CD4-positive, alpha-beta T cell treated with Interleukin-2 at 100 ng/mL for 4 hours (primary cell): Measurements from ENCODE around the gene STARD7.
"Not testable (repeated sequence)": the region's sequence is repeated elsewhere in the genome, so short reads cannot be mapped to it uniquely, and the experiment has no call there.

ENCODE experiments used
- DNase-seq: peaks from one replicate; pipeline ENCODE4 v3.0.0-alpha.2; 2020; ENCODE audit warnings: low spot score

The STARD7 gene

DNA sequence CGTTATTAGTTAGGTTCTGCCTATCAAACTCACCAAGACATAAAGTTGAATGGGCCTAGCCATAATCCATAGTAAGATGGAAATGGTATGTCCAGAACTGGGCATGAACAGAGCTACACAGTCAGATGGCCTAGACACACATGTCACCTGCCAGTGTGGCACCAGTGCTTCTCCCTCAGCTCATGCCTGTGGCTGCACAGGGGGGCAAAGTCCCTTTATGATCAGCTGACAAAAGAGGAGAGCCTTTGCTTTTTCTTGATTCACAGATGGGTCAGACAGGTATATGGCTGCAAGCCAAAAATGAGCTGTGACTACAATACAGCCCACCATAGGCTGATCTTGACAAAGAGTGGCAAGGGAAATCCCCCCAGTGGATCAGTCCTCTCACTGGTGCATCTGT is 28.3 kb upstream of the STARD7 start:
- no peak for DNase-seq

DNA sequence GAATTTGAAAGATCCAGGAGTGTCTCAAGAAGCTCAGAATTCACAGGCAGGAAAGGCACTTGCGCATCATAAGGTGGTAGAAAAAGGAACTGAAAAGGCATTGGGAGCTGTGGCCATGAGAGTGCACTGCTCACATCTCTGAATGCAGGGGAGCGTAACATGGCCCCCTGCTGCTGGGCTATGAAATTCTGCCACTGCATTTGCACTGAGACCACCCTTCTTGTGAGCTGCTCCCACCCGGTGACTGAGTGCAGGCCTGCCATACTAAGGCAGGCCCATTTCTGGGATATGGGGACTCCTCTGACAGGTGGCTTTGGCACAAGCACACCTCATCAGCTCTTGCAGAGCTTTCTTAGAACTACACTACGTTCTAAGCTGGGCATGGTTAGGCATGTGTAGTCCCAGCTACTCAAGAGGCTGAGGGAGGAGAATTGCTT is 25.3 kb upstream of the STARD7 start:
- DNase-seq, result no peak

DNA sequence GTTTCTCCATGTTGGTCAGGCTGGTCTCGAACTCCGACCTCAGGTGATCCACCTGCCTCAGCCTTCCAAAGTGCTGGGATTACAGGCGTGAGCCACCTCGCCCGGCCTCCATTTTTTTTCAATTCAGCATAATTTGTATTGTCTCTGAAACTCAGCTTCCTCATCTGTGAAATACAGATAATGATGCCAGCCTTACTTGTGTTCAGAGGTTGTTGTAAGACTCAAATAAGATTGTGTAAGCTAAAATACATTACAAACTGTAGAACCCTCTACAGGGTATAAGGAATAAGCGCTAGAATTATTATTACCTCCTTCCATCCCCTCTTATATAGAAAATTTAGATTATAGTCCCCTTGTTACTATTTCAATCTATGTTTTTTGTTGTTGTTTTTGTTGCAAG is 24.8 kb upstream of the STARD7 start:
- no peak for DNase-seq

DNA sequence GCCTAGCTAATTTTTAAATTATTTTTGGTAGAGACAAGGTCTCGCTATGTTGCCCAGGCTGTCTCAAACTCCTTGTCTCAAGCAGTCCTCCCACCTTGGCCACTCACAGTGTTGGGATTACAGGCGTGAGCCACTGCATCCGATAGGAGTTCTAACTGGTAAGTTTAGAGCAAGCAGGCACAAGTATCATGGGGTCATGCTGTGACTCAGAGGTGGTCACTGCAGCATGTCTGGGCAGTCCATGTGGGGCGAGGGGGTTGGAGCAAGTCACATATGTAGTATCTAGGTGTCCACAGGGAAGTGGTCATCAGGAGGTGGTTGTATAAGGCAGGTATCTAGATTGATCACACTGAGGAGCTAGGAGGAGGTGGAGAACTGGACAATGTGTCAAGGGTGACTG is 22.7 kb upstream of the STARD7 start:
- no peak for DNase-seq

DNA sequence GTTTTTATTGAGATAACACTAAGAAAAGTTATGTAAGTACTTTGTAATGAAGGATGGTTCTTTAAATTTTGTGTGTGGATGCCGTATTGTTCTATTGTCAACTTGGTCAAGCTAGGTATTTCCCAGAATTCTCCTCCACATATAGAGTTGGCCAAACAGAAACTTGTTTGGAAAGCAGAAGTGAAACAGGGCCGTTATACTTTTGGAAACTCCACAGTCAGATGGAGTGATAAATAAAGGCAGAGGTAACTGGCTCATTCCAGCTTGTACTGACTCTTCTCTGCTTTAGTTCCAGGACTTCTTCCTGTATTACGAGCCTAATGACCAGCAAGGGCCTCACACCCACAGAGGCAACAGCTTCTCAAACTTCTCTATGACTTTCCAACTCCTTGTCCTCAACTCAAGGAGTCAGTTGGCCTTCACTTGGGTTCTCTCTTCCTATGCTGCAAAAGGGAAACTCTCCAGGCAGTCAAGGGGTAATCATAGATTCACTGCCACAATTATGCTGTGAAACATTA is 16.4 kb upstream of the STARD7 start:
- peak; percentile 7 for DNase-seq

DNA sequence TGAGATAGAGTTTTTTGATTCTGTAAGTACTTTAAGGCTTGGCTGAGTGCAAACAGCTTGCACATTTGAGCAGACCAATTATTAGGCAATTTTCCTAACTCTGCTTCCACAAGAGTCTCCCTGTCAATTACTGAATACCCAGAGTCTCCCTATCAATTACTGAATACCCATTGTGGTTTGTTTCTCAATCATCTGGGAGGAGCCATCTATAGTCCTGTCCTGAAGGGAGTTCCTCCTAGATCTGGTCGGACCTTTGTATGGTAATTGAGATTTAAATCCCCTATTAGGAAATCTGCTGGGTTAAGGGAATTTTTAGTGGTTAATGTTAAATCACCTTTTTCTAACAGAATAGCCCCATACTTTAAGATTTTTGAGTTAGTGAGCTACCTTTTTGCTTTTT is 12.5 kb upstream of the STARD7 start:
- not testable (repeated sequence) for DNase-seq

DNA sequence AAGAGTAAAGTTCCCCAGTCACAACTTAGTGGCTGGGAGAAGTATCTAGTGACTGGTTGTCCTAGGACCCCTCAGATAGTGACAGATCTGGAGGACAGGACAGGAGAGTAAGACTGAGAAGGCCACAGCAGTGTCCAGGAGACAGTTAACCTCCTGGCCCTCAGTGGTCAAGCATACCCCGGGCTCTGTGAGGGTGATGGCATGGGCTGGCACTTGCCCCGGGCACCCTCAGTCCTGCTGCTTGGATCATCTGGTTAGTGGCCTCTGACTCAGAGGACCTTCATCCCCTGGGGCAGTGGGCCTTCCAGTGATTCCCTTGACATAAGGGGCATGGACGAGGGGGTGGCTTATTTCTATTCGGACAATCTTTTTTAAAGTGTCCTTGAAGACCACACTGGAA is 11.3 kb upstream of the STARD7 start:
- not testable (repeated sequence) for DNase-seq

DNA sequence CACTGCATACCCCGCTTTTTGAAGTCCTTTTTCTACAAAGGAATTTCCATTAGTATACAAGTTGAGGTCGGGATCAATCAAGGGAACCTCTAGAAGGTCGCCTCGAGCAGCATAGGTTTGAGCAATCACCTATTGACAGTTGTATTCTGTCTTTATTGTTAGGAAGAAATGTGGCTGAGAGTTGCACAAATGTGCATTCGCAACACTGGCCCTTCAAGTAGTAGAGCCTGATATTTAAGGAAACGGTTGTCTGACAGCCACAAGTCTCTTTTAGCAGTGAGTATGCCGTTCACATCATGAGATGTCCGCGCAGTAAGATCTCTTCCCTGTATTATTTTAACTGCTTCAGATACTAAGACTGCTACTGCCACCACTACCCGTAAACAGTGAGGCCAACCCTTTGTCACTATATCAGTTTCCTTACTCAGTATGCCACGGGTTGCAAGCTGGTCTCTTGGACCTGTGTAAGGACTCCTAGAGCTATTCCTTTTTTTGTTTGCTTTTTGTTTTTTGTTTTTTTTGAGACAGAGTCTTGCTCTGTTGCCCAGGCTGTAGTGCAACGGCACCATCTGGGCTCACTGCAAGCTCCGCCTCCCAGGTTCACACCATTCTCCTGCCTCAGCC is 10.0 kb upstream of the STARD7 start:
- no peak for DNase-seq

DNA sequence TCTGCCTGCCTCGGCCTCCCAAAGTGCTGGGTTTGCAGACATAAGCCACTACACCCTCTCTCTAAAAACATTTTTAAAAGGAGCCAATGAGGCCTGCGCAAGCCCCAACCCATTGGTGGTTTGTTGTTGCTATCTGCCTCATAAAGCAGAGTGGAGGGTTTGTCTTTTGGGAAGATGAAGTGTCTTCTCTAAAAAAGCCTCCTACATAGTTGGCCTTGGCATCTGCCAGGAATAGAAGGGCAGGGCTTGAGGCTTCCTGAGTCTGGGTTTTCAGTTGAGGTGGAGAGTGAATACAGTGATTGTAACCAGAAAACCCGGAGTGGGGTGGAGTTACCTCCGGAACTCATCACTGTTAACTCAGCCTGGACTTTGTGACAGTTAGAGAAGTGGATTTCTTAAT is 5.9 kb upstream of the STARD7 start:
- no peak for DNase-seq

DNA sequence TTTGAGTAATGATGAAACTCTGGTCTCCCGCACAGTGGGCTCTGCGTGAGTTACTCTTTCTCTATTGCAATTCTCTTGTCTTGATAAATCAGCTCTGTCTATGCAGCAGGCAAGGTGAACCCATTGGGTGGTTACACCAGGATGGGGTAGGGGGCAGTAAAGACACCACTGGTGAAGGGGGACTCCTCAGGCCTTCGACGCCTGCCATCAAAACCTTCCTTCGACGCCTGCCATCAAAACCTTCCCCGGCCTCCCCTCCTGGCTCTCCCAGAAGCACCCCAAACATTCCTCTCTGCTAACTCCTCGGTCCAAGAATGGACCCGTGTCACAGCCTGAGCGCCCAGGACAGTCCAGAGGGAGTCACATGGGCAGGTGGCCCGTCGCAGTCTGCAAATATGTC is 4.8 kb upstream of the STARD7 start:
- DNase-seq, result no peak

DNA sequence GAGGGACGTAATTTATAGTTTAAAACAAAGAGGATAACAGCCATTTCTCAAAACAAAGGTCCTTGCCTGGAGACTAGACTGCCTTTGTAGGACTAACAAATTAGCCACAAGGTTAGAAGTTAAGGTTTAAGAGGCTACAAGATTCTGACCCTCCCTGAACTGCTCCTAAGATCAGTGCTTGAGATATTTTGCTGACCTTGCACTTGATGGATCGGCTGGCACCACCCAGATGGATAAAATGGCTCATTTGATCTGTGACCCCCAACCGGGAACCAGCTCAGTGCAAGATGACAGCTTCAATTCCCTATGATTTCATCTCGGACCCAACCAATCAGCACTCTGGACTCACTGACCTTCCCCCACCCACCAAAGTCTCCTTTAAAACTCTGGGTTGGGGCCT is 3.7 kb upstream of the STARD7 start:
- DNase-seq, result no peak

DNA sequence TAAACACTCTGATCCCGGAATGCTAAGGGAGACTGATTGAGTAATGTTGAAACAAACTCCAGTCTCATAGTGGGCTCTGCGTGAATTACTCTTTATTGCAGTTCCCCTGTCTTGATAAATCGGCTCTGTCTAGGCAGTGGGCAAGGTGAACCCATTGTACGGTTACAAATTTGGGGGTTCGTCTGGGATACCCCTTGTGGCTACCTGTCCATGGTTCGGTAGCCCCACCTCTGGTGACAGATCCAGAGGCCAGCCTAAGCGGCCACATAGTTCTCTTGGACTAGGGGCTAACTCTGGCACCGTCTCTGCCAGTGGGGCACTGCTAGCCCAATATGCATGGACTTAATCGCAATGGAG is 1.1 kb upstream of the STARD7 start:
- DNase-seq, result no peak

DNA sequence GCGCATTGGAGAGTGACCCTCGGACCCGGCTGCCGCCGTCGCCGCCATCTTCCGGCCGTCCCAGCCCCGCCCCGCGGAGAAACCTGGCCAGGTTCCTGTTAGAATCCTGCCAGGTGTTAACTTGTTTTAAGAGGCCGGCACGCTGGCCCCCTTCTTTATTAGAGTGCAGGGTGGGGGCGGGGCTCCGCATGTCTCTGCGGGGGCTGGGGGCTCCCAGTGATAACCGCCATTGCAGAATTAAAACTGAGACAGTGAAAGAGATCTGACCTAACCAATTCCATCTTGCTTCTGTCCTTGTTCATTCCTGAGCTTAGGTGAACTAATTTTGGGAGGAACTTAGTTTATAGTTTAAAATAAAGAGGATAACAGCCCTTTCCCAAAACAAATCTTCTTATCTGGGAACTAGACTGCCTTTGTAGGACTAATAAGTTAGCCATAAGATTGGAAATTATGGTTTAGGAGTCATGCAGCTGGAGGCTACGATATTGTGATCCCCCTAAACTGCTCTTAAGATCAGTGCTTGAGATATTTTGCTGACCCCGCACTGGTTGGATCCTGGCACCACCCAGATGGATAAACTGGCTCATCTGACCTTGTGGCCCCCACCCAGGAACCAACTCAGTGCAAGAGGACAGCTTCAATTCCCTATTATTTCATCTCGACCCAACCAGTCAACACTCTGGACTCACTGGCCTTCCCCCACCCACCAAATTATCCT is 543 bp upstream of the STARD7 start:
- no peak for DNase-seq

DNA sequence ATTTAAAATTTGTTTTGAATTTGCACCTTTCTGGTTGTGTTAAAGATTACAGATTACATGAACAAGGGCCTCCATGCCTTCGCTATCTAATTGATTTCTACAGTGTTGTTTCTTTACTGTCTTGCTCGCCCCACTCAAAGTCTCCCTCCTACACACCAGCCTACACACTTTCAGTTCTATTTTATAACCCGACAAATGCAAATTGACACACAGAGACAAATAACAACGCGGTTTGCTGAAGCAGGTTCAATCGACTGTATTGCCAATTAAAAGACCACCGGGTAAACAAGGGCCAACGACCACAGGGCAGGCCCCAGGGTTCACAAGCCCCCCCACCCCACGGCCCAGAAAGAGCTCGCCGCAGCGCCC is 869 bp downstream of the STARD7 start:
- no peak for DNase-seq

DNA sequence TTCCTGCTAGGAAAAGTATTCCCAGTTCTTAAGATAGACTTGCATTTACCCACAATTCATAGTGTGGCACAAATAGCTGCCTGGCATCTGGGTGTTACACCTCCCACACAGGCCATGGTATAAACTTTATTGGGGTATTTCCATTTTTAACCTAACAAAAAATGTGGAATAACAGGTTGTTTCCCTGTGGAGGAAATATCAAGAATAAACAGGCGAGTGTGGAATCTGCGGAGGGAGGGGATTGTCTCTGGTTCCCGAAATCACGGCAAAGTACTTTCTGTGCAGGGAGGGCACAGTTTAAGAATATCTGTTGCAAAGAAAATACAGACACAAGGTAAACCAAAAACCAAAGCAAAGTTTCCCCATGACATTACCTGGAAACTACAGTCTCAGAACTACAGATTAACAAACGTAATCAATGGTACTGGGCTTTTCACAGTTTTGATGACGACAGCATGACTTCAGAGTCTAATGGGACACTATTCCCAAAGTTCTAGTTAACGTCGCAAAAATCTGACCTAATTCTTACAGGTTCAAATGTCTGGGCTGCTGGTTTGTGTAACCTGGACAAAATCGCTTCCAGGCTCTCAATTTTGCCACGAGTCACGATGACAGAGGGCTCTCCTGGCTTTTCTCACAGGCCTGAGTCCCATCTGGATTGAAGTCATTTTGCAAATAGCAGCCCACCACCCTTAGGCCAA is 1.4 kb downstream of the STARD7 start:
- peak; percentile 37 for DNase-seq

DNA sequence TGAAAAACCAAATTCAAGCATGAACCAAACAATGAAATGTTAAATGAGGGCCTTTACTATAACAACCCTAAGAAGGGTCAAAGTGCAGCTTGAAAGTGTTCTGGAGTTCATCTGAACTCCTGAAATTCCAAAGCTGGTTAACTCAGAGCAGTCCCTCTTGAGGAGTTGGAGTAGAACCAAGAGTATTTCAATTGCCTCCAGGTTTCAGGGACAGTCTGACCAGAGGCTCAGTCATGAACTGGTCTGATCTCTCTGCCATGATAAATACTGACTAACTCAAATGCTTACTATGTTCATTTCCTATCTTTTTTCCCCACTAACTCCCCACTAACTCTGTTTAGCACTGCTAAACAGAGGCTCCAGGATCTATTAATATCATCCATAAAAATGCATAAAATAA is 2.7 kb downstream of the STARD7 start:
- no peak for DNase-seq

DNA sequence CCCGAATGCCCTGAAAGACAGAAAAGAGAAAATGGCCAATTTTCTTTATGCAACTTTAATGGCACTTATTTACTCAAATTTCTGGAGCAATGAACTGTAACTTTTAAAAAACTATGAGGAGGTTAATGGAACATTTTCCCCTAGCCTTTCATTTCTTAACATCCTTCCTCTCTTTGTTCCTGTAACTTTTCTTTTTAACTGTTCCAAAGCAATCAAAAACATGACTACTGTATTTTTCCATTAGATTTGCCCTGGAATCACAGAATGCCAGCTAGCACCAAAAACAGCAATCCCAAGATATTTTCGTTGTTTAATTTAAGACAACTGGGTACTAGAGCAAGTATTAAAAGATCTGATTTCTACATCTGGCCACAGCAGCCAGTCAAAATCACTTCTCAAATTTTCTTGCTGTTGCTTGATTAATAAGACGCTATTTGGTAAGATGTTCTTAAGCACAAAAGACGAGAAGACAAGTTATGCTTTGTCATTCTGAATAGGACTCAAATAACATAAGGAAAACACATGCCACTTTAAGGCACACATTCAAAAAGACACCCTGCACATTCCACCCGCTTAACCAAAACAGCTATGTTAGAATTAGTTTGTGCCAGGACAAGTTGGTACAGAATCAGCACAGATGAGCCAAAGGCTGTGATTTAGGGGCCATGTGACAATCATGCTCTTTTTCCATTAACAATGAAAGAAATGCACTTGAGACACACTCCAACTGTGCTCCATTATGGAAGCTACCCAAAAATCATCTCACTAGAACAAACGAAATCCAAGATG is 3.6 kb downstream of the STARD7 start:
- no peak for DNase-seq

DNA sequence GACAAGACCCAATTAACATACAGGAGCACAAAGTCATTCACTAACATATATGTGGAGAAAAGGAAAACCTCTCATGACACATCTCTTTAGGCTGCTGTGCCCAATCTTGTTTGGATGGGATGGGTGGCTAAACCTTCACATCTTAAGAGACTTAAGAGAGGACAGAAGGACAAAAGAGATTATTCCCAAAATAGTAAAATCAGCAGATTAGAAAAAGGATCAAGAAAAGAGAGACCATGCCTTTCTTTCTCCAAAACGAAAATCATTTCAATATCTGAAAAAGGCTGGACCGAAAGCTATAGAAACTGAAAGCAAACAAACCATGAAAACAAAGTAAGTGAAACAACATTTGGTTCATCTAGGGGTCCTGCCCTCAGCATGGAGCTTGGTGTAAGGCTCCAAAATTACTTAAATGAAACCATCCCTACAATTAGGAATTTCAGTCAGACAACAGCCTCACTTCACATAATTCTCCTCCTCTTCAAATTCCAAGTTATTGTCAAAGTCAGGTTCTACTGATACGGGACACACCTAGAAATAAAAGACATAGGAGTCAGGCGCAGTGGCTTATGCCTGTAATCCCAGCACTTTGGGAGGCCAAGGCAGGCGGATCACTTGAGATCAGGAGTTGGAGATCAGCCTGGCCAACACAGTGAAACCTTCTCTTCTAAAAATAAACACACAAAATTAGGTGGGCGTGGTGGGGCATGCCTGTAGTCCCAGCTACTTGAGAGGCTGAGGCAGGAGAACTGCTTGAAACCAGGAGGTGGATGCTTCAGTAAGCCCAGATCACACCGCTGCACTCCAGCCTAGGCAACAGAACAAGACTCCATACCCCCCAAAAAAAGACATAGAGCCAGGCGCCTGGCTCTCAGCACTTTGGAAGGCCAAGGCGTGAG is 5.2 kb downstream of the STARD7 start:
- DNase-seq, result peak; percentile 24

DNA sequence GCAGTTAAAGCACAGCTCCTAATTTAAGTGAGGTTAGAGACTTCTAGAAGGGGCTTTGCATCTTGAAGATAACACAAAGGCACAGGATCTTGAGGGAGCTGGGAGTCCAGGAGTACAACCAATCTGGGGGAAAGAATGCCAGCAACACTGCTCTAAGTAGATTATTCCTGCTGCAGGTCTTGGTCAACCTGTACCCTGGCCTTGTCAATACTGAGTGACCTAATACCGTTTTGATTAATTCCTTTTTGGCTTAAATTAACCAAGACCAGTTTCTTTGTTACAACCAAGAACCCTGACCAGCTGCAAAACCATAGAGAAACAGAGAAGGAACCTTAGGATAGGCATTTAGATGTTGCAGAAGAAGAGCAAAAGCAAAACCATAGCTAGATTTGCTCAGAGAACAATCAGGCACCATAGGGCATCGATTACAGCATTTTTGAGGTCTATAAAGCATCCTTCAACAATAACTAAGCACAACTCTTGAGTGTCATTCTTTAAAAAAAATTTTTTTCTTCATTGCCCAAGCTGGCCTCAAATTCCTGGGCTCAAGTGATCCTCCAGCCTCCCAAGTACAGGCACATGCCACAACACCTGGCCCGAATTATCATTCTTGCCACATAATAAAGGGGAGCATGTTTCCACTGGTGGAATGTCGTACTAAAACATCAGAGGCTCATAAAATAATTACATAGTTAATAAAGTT is 6.3 kb downstream of the STARD7 start:
- no peak for DNase-seq

DNA sequence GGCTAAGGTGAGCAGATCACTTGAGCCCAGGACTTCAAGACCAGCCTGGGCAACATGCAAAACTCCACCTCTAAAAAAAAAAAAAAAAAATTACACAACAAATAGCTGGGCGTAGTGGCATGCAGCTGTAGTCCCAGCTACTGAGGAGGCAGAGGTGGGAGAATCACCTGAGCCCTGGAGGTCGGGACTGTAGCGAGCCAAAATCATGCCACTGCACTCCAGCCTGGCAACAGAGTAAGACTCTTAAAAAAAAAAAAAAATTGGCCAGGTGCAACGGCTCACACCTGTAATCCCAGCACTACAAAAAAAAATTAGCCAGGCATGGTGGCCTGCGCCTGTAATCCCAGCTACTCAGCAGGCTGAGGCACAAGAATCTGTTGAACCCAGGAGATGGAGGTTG is 7.3 kb downstream of the STARD7 start:
- DNase-seq, result no peak

DNA sequence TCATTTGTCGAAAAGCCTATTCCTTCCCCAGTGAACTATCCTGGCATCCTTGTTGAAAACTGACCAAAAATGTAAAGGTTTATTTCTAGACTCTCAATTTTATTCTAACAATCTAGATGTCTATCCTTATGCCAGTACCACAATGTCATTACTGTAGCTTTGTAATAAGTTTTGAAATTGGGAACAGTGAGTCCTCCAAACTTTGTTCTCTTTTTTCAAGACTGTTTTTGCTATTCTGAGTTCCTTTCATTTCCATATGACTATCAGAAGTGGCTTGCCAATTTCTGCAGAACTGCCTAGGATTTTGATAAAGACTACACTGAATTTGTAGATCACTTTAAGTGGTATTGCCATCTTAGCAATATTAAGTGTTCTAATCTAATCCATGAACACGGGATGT is 9.7 kb downstream of the STARD7 start:
- no peak for DNase-seq
